ENCODE measurements around the gene TAF11L6.
"Not testable (repeated sequence)": the region's sequence is repeated elsewhere in the genome, so short reads cannot be mapped to it uniquely, and the experiment has no call there.

Gene TAF11L6

GRCh38 chr5:17528369-17528768, at the start of gene TAF11L6:
TSS of gene TAF11L6 (plus strand) at chr5:17528669.
- not testable (repeated sequence) for FAIRE-seq; DNase-seq (ENCODE audit: insufficient read length, low spot score)

GRCh38 chr5:17481378-17481777, 47.1 kb upstream of the TAF11L6 start:
- DNase-seq (ENCODE audit: insufficient read length, low spot score) (no peak), FAIRE-seq (no peak)

GRCh38 chr5:17482790-17483189, 45.7 kb upstream of the TAF11L6 start:
- DNase-seq (ENCODE audit: insufficient read length, low spot score) (no peak), FAIRE-seq (no peak)

- DNase-seq (ENCODE audit: insufficient read length, low spot score); FAIRE-seq: not testable (repeated sequence)
Observed at GRCh38 chr5:17486464-17487173, 41.9 kb upstream of the TAF11L6 start.

GRCh38 chr5:17487174-17487512, 41.3 kb upstream of the TAF11L6 start:
- DNase-seq (ENCODE audit: insufficient read length, low spot score): no peak
- FAIRE-seq: no peak

- not testable (repeated sequence) for FAIRE-seq
Observed at GRCh38 chr5:17491257-17491656, 37.2 kb upstream of the TAF11L6 start.

GRCh38 chr5:17492770-17493169, 35.7 kb upstream of the TAF11L6 start:
- FAIRE-seq (peak; percentile 35), DNase-seq (ENCODE audit: insufficient read length, low spot score) (no peak)

More at GRCh38 chr5:17491257-17491656, 37.2 kb upstream of the TAF11L6 start:
- not testable (repeated sequence) for DNase-seq (ENCODE audit: insufficient read length, low spot score)

GRCh38 chr5:17497446-17497845, 31.0 kb upstream of the TAF11L6 start:
- DNase-seq (ENCODE audit: insufficient read length, low spot score): no peak
- FAIRE-seq: no peak

GRCh38 chr5:17497931-17498330, 30.5 kb upstream of the TAF11L6 start, which contains the start of gene TAF11L2:
TSS of gene TAF11L2 (plus strand) at chr5:17498231.
- FAIRE-seq; DNase-seq (ENCODE audit: insufficient read length, low spot score): not testable (repeated sequence)

- FAIRE-seq: no peak
Observed at GRCh38 chr5:17511775-17512325, 16.6 kb upstream of the TAF11L6 start.

GRCh38 chr5:17517526-17517925, 10.9 kb upstream of the TAF11L6 start:
- DNase-seq (ENCODE audit: insufficient read length, low spot score); FAIRE-seq: not testable (repeated sequence)

More at GRCh38 chr5:17511775-17512325, 16.6 kb upstream of the TAF11L6 start:
- no peak for DNase-seq (ENCODE audit: insufficient read length, low spot score)

- FAIRE-seq; DNase-seq (ENCODE audit: insufficient read length, low spot score): not testable (repeated sequence)
Observed at GRCh38 chr5:17518067-17518466, 10.4 kb upstream of the TAF11L6 start, which contains the start of gene TAF11L3. TSS of gene TAF11L3 (plus strand) at chr5:17518367.

GRCh38 chr5:17519508-17519907, 9.0 kb upstream of the TAF11L6 start:
- not testable (repeated sequence) for FAIRE-seq; DNase-seq (ENCODE audit: insufficient read length, low spot score)

GRCh38 chr5:17521501-17521900, 7.0 kb upstream of the TAF11L6 start, which contains the start of gene TAF11L4:
TSS of gene TAF11L4 (plus strand) at chr5:17521801.
- not testable (repeated sequence) for FAIRE-seq; DNase-seq (ENCODE audit: insufficient read length, low spot score)

GRCh38 chr5:17524935-17525334, 3.5 kb upstream of the TAF11L6 start, which contains the start of gene TAF11L5:
TSS of gene TAF11L5 (plus strand) at chr5:17525235.
- not testable (repeated sequence) for FAIRE-seq; DNase-seq (ENCODE audit: insufficient read length, low spot score)

GRCh38 chr5:17526504-17526903, 2.0 kb upstream of the TAF11L6 start:
- not testable (repeated sequence) for FAIRE-seq; DNase-seq (ENCODE audit: insufficient read length, low spot score)

All from GM19239 (cell line).